Transverse colon (tissue), 4 donors: ENCODE results near the gene HOXB9. TPM values are rescaled to one million over a fixed set of nuclear protein-coding genes. Genes with fewer than 3 reads are reported as not detected.

Experiments
- DNase-seq: peaks from one replicate; pipeline ENCODE4 v3.0.0-alpha.2; 2019
- H3K27ac ChIP-seq, 4 donors: fragments of 200-600 bp; sonication (generic); 2 replicates each; pipeline ENCODE4 v1.5.1; 2016 to 2018; ENCODE audit warnings: inconsistent platforms in 4 of 4
- H3K27me3 ChIP-seq: fragments of 200-600 bp; sonication (generic); 2 replicates; pipeline ENCODE4 v1.5.1; 2017; ENCODE audit warnings: inconsistent platforms
- H3K36me3 ChIP-seq, 4 donors: fragments of 200-600 bp; sonication (generic); 2 replicates each; pipeline ENCODE4 v1.5.1; 2017 to 2019; ENCODE audit warnings: inconsistent platforms in 4 of 4
- H3K4me1 ChIP-seq, 4 donors: fragments of 200-600 bp; sonication (generic); 2 replicates each; pipeline ENCODE4 v1.5.1; 2017 to 2020; ENCODE audit warnings: inconsistent platforms in 4 of 4
- H3K4me3 ChIP-seq, 4 donors: fragments of 200-600 bp; sonication (generic); 1 replicate in 1 of 4; 2 replicates in 3 of 4; pipeline versions ENCODE4 v1.5.1 to v1.6.1; 2017 to 2019; ENCODE audit warnings: inconsistent platforms in 4 of 4
- H3K9me3 ChIP-seq, 2 donors: fragments of 200-600 bp; sonication (generic); 2 replicates each; pipeline ENCODE4 v1.5.1; 2017 to 2019; ENCODE audit warnings: inconsistent platforms in 2 of 2
- EP300 ChIP-seq: sonication (generic); formaldehyde crosslinking; IDR thresholded peaks from one replicate; pipeline ENCODE4 v1.6.1; 2017; ENCODE audit warnings: antibody characterized with exemption, low read depth
- POLR2A ChIP-seq: fragments of 450-650 bp; IDR thresholded peaks from one replicate; pipeline ENCODE4 v1.6.1; 2016; ENCODE audit warnings: antibody characterized with exemption, mild to moderate bottlenecking, moderate library complexity
- POLR2AphosphoS5 ChIP-seq, 3 donors: sonication (generic); formaldehyde crosslinking; IDR thresholded peaks; one replicate each; pipeline ENCODE4 v1.6.1; 2016; ENCODE audit warnings: antibody characterized with exemption in 3 of 3
- WGBS, 2 donors: methylation state at CpG; one replicate each; pipeline ENCODE4 v1.1.5; 2018; ENCODE audit warnings: low coverage in 1 of 2; 5-methylcytosine and 5-hydroxymethylcytosine counted together
- in situ Hi-C, 4 donors: fragments of 200-750 bp; cut with MboI; loops; one replicate each; pipeline versions ENCODE4 v1.15.0 to v1.15.1; 2017; ENCODE audit warnings: low sequenced_read_pairs in 3 of 4, low pct_ligation_motif_present in 1 of 4, low pct_unique_long_range_greater_than_20kb in 1 of 4
- intact Hi-C: fragments of 100-400 bp; cut with DNase I; formaldehyde crosslinking; loops from one replicate; pipeline ENCODE4 v1.15.1; 2023; ENCODE audit warnings: low total_unique reads
- total RNA-seq, 4 donors: library from RNA; depleted of rRNA; stranded (reverse); fragments of >200 nt; gene quantifications; one replicate each; pipeline ENCODE4 v1.1.0, GENCODE V29; 2016
- TF ChIP-seq, protein P1 (sequence below), 5 experiments: fragments of 200-600 bp in 3 of 5; fragments of 450-650 bp in 2 of 5; sonication (generic) in 3 of 5; IDR thresholded peaks; 1 replicate in 2 of 5; 2 replicates in 3 of 5; pipeline ENCODE4 v1.5.1; 2016 to 2017; ENCODE audit warnings: antibody characterized with exemption in 5 of 5, inconsistent platforms in 3 of 5, mild to moderate bottlenecking in 2 of 5, moderate library complexity in 1 of 5

The HOXB9 gene
- total RNA-seq, 4 donors from 2014 or later: 19.8 to 54.3 (median 29.4) TPM

DNA sequence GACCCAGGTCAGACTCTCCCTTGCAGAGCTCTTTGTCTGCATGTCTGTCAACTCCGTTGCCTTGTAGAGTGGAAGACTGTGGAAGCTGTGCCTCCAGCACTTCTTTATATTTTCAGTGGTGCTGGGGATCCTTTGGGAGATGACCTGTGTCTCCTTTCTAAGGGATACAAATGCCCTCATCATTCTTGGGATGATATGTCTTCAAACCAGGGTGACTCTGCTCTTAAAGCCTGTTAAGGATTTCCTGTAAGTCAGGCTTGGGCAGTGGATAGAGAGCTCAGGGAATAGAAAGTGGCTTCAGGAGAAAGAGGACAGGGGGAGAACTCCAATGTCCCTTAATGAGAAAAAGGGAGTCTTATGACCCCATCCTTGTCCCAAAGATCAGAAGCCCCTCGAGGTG lies 37.6 kb downstream of the HOXB9 start:
- Histone ChIP-seq H3K36me3 (no peaks in the 10 kb centered on the region), H3K4me3 (peak overlapping the region in 3 of 4 donors; percentile 15 to 64 (median 41)), H3K9me3 (no peaks in the 10 kb centered on the region), H3K27ac (peak overlapping the region; percentile 89 to 95 (median 92)), H3K27me3 (peaks cover under 1% of the 10 kb centered on the region), H3K4me1 (peaks cover 9 to 83% (median 44%) of the 10 kb centered on the region in 4 donors)
- 38 to 55% methylated on average over 1 to 2 of the region's 2 CpGs for WGBS, 2 donors
- in situ Hi-C loops: no loop called here
- TF ChIP-seq POLR2AphosphoS5 (IDR thresholded peaks at IDR 0.05): no peak
- TF ChIP-seq, protein P1, sequence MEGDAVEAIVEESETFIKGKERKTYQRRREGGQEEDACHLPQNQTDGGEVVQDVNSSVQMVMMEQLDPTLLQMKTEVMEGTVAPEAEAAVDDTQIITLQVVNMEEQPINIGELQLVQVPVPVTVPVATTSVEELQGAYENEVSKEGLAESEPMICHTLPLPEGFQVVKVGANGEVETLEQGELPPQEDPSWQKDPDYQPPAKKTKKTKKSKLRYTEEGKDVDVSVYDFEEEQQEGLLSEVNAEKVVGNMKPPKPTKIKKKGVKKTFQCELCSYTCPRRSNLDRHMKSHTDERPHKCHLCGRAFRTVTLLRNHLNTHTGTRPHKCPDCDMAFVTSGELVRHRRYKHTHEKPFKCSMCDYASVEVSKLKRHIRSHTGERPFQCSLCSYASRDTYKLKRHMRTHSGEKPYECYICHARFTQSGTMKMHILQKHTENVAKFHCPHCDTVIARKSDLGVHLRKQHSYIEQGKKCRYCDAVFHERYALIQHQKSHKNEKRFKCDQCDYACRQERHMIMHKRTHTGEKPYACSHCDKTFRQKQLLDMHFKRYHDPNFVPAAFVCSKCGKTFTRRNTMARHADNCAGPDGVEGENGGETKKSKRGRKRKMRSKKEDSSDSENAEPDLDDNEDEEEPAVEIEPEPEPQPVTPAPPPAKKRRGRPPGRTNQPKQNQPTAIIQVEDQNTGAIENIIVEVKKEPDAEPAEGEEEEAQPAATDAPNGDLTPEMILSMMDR (IDR thresholded peaks at IDR 0.05): no peak
- TF ChIP-seq POLR2A: no peak
- no peak for TF ChIP-seq EP300
- no peak for DNase-seq
- intact Hi-C loops: no loop called here

GRCh38 chr17:48588074-48588415 lies 38.1 kb downstream of the HOXB9 start:
- no peak for DNase-seq
- peaks cover 9 to 84% (median 47%) of the 10 kb centered on the region in 4 donors for H3K4me1 ChIP-seq
- peak overlapping the region; percentile 89 to 95 (median 92) for H3K27ac ChIP-seq
- peak overlapping the region in 3 of 4 donors; percentile 15 to 64 (median 41) for H3K4me3 ChIP-seq
- H3K36me3 ChIP-seq: no peaks in the 10 kb centered on the region
- intact Hi-C loops (no loop called here), in situ Hi-C loops (no loop called here)
- 58% methylated on average over 2 of the region's 2 CpGs; no CpG with 5 or more reads in 1 of the 2 donors for WGBS, 2 donors
- TF ChIP-seq EP300: no peak
- TF ChIP-seq POLR2A: no peak
- H3K9me3 ChIP-seq: no peaks in the 10 kb centered on the region
- H3K27me3 ChIP-seq: peaks cover 3% of the 10 kb centered on the region

DNA sequence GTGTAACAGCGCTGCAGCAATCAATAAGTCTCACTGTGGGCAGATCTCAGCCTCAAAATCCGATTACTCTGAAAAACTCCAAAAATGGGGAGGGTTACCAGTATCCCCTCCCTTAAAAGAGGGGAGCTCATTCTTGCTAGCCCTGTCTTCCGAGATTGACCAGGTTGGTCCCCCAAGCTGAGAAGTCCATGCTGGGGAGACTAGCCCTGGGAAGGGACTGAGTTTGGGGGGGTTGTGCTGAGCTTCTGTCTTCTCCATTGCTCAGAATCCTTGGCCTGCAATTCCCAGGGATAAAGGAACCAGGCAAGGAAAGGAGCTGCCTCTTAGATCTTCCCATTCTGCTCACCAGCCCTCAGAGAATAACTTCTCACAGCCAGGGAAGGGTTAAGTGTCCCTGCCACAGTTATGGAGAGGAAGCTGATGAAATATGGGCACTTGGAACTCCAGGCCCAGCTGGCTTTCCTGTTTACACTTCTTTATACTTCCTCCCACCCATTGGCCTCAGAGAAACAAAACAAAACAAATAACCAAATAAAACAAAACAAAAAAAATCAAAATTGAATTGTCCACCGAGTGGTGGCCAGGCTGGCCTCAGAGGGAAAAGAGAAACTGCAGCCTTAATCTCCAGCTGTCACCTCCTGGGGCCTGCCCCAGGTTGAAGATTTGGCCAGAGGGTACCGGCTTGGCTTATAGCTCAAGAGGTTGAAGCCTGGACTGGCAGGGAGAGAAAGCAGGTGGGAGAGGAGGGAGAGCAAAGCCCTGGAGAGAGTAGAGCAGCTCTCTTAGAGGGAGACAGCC lies 38.7 kb downstream of the HOXB9 start:
- WGBS, 2 donors: 23 to 45% methylated on average over 3 to 5 of the region's 5 CpGs
- H3K36me3 ChIP-seq: no peaks in the 10 kb centered on the region
- intact Hi-C loops: no loop called here
- TF ChIP-seq, protein P1 (IDR thresholded peaks at IDR 0.05): no peak
- TF ChIP-seq EP300 (no peak), POLR2A (no peak), POLR2AphosphoS5 (IDR thresholded peaks at IDR 0.05) (no peak)
- H3K27ac ChIP-seq: peak overlapping the region; percentile 89 to 95 (median 92)
- in situ Hi-C loops: no loop called here
- no peaks in the 10 kb centered on the region for H3K9me3 ChIP-seq
- peaks cover 3% of the 10 kb centered on the region for H3K27me3 ChIP-seq
- no peak for DNase-seq
- peaks cover 9 to 83% (median 53%) of the 10 kb centered on the region in 4 donors for H3K4me1 ChIP-seq
- H3K4me3 ChIP-seq: peak overlapping the region in 3 of 4 donors; percentile 38 to 64 (median 41)

- peaks cover 9 to 76% (median 57%) of the 10 kb centered on the region in 4 donors for H3K4me1 ChIP-seq
- intact Hi-C loops: no loop called here
- no peak for DNase-seq
- peaks cover 3% of the 10 kb centered on the region for H3K27me3 ChIP-seq
- WGBS, 2 donors: 42 to 52% methylated on average over 11 to 34 of the region's 34 CpGs
- in situ Hi-C loops: no loop called here
- H3K9me3 ChIP-seq: no peaks in the 10 kb centered on the region
- H3K27ac ChIP-seq: peak overlapping the region; percentile 89 to 95 (median 92)
- H3K36me3 ChIP-seq: no peaks in the 10 kb centered on the region
- peak overlapping the region; percentile 38 to 64 (median 48) for H3K4me3 ChIP-seq
- TF ChIP-seq POLR2AphosphoS5 (IDR thresholded peaks at IDR 0.05): no peak
- TF ChIP-seq, protein P1 (IDR thresholded peaks at IDR 0.05): no peak
- no peak for TF ChIP-seq POLR2A
- TF ChIP-seq EP300: no peak
Observed at GRCh38 chr17:48586355-48587258, 39.6 kb downstream of the HOXB9 start.
